GM18870 (cell line): ENCODE data around the gene RMND5B.

ENCODE experiments used
- ATAC-seq: cut with Tn5 transposase; IDR thresholded peaks from one replicate; pipeline ENCODE4 v1.9.1; 2021; ENCODE audit warnings: moderate library complexity; ENCODE audit not compliant: unreplicated experiment

RMND5B gene

GRCh38 chr5:178113141-178113787 is 17.6 kb upstream of the RMND5B start, which contains the start of gene N4BP3:
Gene N4BP3 (plus strand): TSS chr5:178113532. CDS start chr5:178119584, 6,052 bp downstream.
- ATAC-seq: peak; percentile 33

- no peak for ATAC-seq
These were observed 16.9 kb upstream of the RMND5B start for GRCh38 chr5:178113841-178114324.

- no peak for ATAC-seq
These were observed 16.3 kb upstream of the RMND5B start for GRCh38 chr5:178114325-178115135.

GRCh38 chr5:178115136-178115813 is 15.5 kb upstream of the RMND5B start:
- ATAC-seq: no peak

GRCh38 chr5:178115814-178116142 is 15.0 kb upstream of the RMND5B start:
- no peak for ATAC-seq

GRCh38 chr5:178116143-178116885 is 14.5 kb upstream of the RMND5B start:
- ATAC-seq: peak; percentile 32

GRCh38 chr5:178117923-178118701 is 12.7 kb upstream of the RMND5B start:
- no peak for ATAC-seq

GRCh38 chr5:178119915-178120606 is 10.8 kb upstream of the RMND5B start:
- ATAC-seq: no peak

GRCh38 chr5:178120607-178121357 is 10.0 kb upstream of the RMND5B start:
- peak; percentile 77 for ATAC-seq

- ATAC-seq: no peak
These were observed 9.2 kb upstream of the RMND5B start for GRCh38 chr5:178121391-178122276.

GRCh38 chr5:178122346-178122745 is 8.5 kb upstream of the RMND5B start:
- ATAC-seq: no peak

- no peak for ATAC-seq
These were observed 7.5 kb upstream of the RMND5B start for GRCh38 chr5:178123094-178123965.

GRCh38 chr5:178123966-178124925 is 6.6 kb upstream of the RMND5B start:
- no peak for ATAC-seq

- no peak for ATAC-seq
These were observed 5.4 kb upstream of the RMND5B start for GRCh38 chr5:178125253-178125906.

GRCh38 chr5:178126556-178126955 is 4.3 kb upstream of the RMND5B start:
- ATAC-seq: no peak
